HG03457 (cell line): ENCODE results near the gene PPP1R3F.
"Not testable (repeated sequence)": the region's sequence is repeated elsewhere in the genome, so short reads cannot be mapped to it uniquely, and the experiment has no call there.

ENCODE experiments used
- ATAC-seq: cut with Tn5 transposase; IDR thresholded peaks from one replicate; pipeline ENCODE4 v1.9.1; 2021; ENCODE audit warnings: moderate number of reproducible peaks; ENCODE audit not compliant: unreplicated experiment

The PPP1R3F gene

GRCh38 chrX:49309401-49309981, 39.9 kb downstream of the PPP1R3F start:
- ATAC-seq = no peak

GRCh38 chrX:49310371-49310770, 40.8 kb downstream of the PPP1R3F start:
- no peak for ATAC-seq

- no peak for ATAC-seq
Measured at GRCh38 chrX:49312176-49312575, 42.6 kb downstream of the PPP1R3F start.

- ATAC-seq = no peak
Measured at GRCh38 chrX:49316085-49316484, 46.5 kb downstream of the PPP1R3F start.

- ATAC-seq = not testable (repeated sequence)
Measured at GRCh38 chrX:49321737-49322136, 52.1 kb downstream of the PPP1R3F start, which contains the start of gene GAGE12J. TSS of gene GAGE12J (plus strand) at chrX:49322037. CDS start at chrX:49323194, 1,157 bp downstream.

- not testable (repeated sequence) for ATAC-seq
Measured at GRCh38 chrX:49322266-49322665, 52.7 kb downstream of the PPP1R3F start.

- ATAC-seq = not testable (repeated sequence)
Measured at GRCh38 chrX:49323735-49324134, 54.1 kb downstream of the PPP1R3F start.

- not testable (repeated sequence) for ATAC-seq
Measured at GRCh38 chrX:49330421-49330820, 60.8 kb downstream of the PPP1R3F start.

- ATAC-seq = not testable (repeated sequence)
Measured at GRCh38 chrX:49331282-49331681, 61.7 kb downstream of the PPP1R3F start, which contains the start of gene GAGE13. TSS of gene GAGE13 (plus strand) at chrX:49331582. CDS start at chrX:49332738, 1,156 bp downstream.

GRCh38 chrX:49331841-49332240, 62.2 kb downstream of the PPP1R3F start:
- ATAC-seq = not testable (repeated sequence)
